Measurements from ENCODE around the gene GTPBP10. TPM values are rescaled to one million over a fixed set of nuclear protein-coding genes. Genes with fewer than 3 reads are reported as not detected.

Gene GTPBP10
- total RNA-seq, 2 donors from 2014 or later, result 3.6 to 20.8 TPM

Other genes starting within 250 kb of the GTPBP10 start
- gene STEAP1, start 192.2 kb upstream of the GTPBP10 start, total RNA-seq, result 10 to 100 TPM in 1 of 2 donors, 1 to 10 TPM in 1; 3.0 to 12.7 TPM
- gene STEAP2, start 135.0 kb upstream of the GTPBP10 start, total RNA-seq, result 10 to 100 TPM in 1 of 2 donors, 1 to 10 TPM in 1; 9.2 to 12.7 TPM
- 10 to 100 TPM; 16.6 to 26.4 TPM for gene CFAP69, start 101.5 kb upstream of the GTPBP10 start, total RNA-seq
- gene FAM237B, start 25.4 kb upstream of the GTPBP10 start, total RNA-seq, result not detected
- gene CLDN12, start 56.7 kb downstream of the GTPBP10 start, total RNA-seq, result 10 to 100 TPM; 18.1 to 25.2 TPM
- not detected for gene PTTG1IP2, start 122.9 kb downstream of the GTPBP10 start, total RNA-seq
- 10 to 100 TPM; 21.8 to 35.6 TPM for gene CDK14, start 249.6 kb downstream of the GTPBP10 start, total RNA-seq

Data from body of pancreas (tissue), 2 donors.